SK-N-SH treated with all-trans-retinoic acid at 6 μM for 48 hours (cell line): Measurements from ENCODE around the gene FGB.

Source experiments
- ATAC-seq: fragments of 200-7000 bp; cut with Tn5 transposase; 3 replicates; pipeline ENCODE4 v1.9.1; 2020; ENCODE audit warnings: mild to moderate bottlenecking, moderate library complexity
- ARNTL ChIP-seq: fragments of 450-650 bp; formaldehyde crosslinking; IDR thresholded peaks from 2 replicates; pipeline ENCODE4 v1.5.0; 2020; ENCODE audit warnings: low read depth, mild to moderate bottlenecking, moderate library complexity, borderline replicate concordance
- BACH2 ChIP-seq: fragments of 250-450 bp; sonication (Bioruptor Pico); IDR thresholded peaks from 2 replicates; pipeline ENCODE4 v1.9.0; 2021; ENCODE audit warnings: mild to moderate bottlenecking, borderline replicate concordance
- CSDC2 ChIP-seq: fragments of 250-450 bp; sonication (Bioruptor Pico); IDR thresholded peaks from 2 replicates; pipeline ENCODE4 v1.5.0; 2020; ENCODE audit warnings: mild to moderate bottlenecking, moderate library complexity
- ESRRG ChIP-seq: fragments of 250-450 bp; sonication (Bioruptor Pico); IDR thresholded peaks from 2 replicates; pipeline ENCODE4 v1.6.1; 2021; ENCODE audit warnings: mild to moderate bottlenecking
- GLIS3 ChIP-seq: fragments of 250-450 bp; sonication (Bioruptor Pico); IDR thresholded peaks from 2 replicates; pipeline ENCODE4 v1.5.0; 2020; ENCODE audit warnings: mild to moderate bottlenecking, moderate library complexity
- ISL1 ChIP-seq: fragments of 250-450 bp; sonication (Bioruptor Pico); IDR thresholded peaks from 2 replicates; pipeline ENCODE4 v2.1.2; 2022; ENCODE audit warnings: mild to moderate bottlenecking, moderate library complexity
- PPARA ChIP-seq: fragments of 250-450 bp; sonication (Bioruptor Pico); IDR thresholded peaks from 2 replicates; pipeline ENCODE4 v1.5.0; 2020; ENCODE audit warnings: mild to moderate bottlenecking, borderline replicate concordance
- RARB ChIP-seq: fragments of 250-450 bp; sonication (Bioruptor Pico); IDR thresholded peaks from 2 replicates; pipeline ENCODE4 v1.8.0; 2021; ENCODE audit warnings: mild to moderate bottlenecking, moderate library complexity
- SNAI2 ChIP-seq: fragments of 250-450 bp; sonication (Bioruptor Pico); IDR thresholded peaks from 2 replicates; pipeline ENCODE4 v1.5.0; 2020; ENCODE audit warnings: mild to moderate bottlenecking, moderate library complexity
- TCF4 ChIP-seq: fragments of 250-450 bp; sonication (Bioruptor Pico); IDR thresholded peaks from 2 replicates; pipeline ENCODE4 v1.8.0; 2021; ENCODE audit warnings: mild to moderate bottlenecking, moderate library complexity, borderline replicate concordance
- ZC3H10 ChIP-seq: fragments of 250-450 bp; sonication (Bioruptor Pico); IDR thresholded peaks from 2 replicates; pipeline ENCODE4 v1.5.1; 2021; ENCODE audit warnings: mild to moderate bottlenecking, moderate library complexity
- ZFP3 ChIP-seq: fragments of 250-450 bp; sonication (Bioruptor Pico); IDR thresholded peaks from 2 replicates; pipeline ENCODE4 v1.5.0; 2020; ENCODE audit warnings: mild to moderate bottlenecking, moderate library complexity
- ZNF565 ChIP-seq: fragments of 450-650 bp; formaldehyde crosslinking; conservative IDR thresholded peaks from 2 replicates; pipeline ENCODE4 v1.5.0; 2020; ENCODE audit warnings: low read depth, mild to moderate bottlenecking, moderate library complexity
- ZNF70 ChIP-seq: fragments of 450-650 bp; formaldehyde crosslinking; IDR thresholded peaks from 2 replicates; pipeline ENCODE4 v1.5.0; 2020; ENCODE audit warnings: mild to moderate bottlenecking, moderate library complexity
- TF ChIP-seq, protein P1 (sequence below): fragments of 250-450 bp; sonication (Bioruptor Pico); IDR thresholded peaks from 2 replicates; pipeline ENCODE4 v1.5.1; 2021; ENCODE audit warnings: mild to moderate bottlenecking, moderate library complexity
- TF ChIP-seq, protein P2 (sequence below): fragments of 250-450 bp; sonication (Bioruptor Pico); IDR thresholded peaks from 2 replicates; pipeline ENCODE4 v1.8.0; 2021; ENCODE audit warnings: low read depth, mild to moderate bottlenecking, moderate library complexity, borderline replicate concordance
- TF ChIP-seq, protein P3 (sequence below): fragments of 250-450 bp; sonication (Bioruptor Pico); IDR thresholded peaks from 2 replicates; pipeline ENCODE4 v1.5.1; 2020; ENCODE audit warnings: low read depth, mild to moderate bottlenecking, moderate library complexity
- TF ChIP-seq, protein P4 (sequence below): fragments of 250-450 bp; sonication (Bioruptor Pico); IDR thresholded peaks from 2 replicates; pipeline ENCODE4 v1.8.0; 2020; ENCODE audit warnings: mild to moderate bottlenecking, moderate library complexity, borderline replicate concordance
- TF ChIP-seq, protein P5 (sequence below): fragments of 250-450 bp; sonication (Bioruptor Pico); IDR thresholded peaks from 2 replicates; pipeline ENCODE4 v1.5.0; 2020; ENCODE audit warnings: mild to moderate bottlenecking, moderate library complexity

Gene FGB

DNA sequence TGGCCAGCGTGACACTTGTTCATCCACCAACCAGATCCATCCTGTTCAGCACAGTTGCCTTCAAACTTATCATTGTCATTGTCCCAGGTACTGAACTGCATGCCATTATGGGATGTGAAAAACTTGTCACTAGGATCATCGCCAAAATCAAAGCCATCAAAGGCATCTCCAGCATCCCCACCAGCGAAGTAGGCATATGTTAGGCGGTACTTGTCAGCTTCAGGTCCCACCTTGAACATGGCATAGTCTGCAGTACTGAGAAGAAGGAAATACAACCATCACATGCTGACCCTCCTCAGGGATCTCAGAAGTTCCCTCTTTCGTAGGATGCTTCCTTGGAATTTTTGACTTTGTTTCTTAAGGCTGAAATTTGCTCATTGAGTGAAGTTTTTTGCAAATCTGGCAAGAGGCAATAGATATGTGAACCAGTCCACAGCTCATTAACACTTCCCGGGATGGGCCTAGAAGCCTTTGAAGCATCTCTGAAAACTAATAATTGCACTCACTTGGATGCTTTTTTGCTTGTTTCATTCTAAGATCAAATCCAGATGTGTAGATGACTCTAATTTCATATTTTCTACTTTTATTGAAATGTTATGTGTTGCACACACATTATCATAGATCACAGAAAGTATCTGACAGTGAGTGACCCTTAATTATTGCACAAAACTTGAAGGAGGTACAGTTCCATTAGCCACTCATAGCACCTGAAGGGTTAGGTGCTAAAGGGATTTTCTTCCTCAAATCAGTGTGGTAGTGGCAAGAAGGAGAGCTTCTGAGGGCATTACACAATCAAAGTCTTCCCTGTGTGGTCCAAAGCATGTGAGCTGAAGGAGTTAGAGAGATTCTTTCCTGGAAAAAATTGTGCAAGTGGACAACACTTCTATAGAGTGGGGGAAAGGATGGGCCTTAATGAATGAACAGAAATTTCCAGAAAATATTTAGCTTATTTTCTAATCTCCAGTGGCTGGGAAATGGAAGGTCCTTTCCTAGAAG lies 44.2 kb downstream of the FGB start:
- no peak for ATAC-seq

DNA sequence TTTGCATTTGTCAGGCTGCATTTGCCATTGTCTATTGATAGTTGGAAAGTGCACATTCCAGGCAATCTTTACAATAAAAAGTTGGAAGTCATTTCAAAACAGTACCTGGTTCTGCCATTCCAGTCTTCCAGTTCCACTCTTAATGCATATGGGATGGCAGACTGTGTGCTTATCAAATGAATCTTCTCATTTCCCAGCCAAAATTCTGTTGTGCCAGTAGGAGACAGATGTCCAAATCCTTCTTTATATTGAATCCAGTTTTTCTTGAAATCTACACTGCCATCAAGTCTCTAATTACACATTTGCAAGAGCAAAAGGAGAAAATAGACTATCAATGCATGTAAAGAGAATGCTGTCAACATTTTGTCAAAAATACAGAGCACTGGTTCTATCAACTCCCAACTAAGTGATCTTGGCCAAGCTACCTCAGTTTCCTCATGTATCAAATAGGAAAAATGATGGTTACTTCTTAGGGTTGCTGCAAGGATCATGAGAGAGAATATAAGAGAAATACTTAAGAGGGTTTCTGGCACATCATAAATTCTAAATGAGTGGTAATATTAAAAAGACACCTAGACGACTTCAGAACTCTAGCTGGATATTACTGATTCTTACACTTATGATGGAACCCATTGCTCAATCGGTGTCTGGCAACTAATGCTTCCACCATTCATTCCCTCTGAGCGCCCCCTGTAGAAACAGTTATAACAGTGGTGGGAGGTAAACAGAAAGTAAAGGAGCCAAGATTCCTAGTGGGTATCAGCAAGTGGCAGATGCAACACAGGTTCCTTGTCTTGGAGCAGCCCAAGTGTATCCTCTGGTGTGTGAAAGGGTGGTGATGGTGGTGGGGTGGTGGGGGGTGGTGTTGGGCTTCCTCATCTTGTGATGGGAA lies 45.8 kb downstream of the FGB start:
- ATAC-seq: no peak
- TF ChIP-seq, protein P1, sequence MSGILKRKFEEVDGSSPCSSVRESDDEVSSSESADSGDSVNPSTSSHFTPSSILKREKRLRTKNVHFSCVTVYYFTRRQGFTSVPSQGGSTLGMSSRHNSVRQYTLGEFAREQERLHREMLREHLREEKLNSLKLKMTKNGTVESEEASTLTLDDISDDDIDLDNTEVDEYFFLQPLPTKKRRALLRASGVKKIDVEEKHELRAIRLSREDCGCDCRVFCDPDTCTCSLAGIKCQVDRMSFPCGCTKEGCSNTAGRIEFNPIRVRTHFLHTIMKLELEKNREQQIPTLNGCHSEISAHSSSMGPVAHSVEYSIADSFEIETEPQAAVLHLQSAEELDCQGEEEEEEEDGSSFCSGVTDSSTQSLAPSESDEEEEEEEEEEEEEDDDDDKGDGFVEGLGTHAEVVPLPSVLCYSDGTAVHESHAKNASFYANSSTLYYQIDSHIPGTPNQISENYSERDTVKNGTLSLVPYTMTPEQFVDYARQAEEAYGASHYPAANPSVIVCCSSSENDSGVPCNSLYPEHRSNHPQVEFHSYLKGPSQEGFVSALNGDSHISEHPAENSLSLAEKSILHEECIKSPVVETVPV (CRISPR knock-in tag): no peak
- TF ChIP-seq ESRRG (CRISPR knock-in tag) (no peak), ZNF565 (CRISPR knock-in tag) (no peak), SNAI2 (CRISPR knock-in tag) (no peak)

More for the DNA sequence above, 44.2 kb downstream of the FGB start:
- TF ChIP-seq BACH2 (CRISPR knock-in tag) (no peak), ZC3H10 (no peak), CSDC2 (CRISPR knock-in tag) (no peak), RARB (no peak), TCF4 (CRISPR knock-in tag) (no peak)
- TF ChIP-seq, protein P1 (CRISPR knock-in tag): no peak
- TF ChIP-seq, all 23 proteins: peak for 0

DNA sequence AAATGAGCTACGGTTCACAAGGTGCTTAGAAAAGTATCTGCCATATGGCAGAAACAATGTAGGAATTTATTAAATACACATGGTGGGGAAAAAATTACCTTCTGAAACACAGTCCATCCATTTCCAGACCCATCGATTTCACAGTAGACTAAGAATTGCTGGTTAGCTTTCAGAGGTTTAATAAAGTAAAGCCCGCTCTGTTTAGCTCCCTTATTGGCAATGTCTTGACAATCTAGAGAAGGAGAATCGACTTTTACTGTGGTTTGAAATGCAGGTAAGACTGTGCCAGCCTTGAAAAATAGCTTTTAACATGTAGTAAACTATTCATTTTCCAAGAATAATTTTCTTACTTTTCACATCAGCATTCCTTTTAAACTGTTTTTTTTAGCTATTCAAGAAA lies 46.7 kb downstream of the FGB start:
- ATAC-seq: no peak
- TF ChIP-seq ISL1 (CRISPR knock-in tag) (no peak), ZNF70 (no peak), GLIS3 (CRISPR knock-in tag) (no peak), RARB (no peak), ZC3H10 (no peak), ZFP3 (CRISPR knock-in tag) (no peak), SNAI2 (CRISPR knock-in tag) (no peak), PPARA (no peak), ESRRG (CRISPR knock-in tag) (no peak), ZNF565 (CRISPR knock-in tag) (no peak), ARNTL (CRISPR knock-in tag) (no peak), TCF4 (CRISPR knock-in tag) (no peak), CSDC2 (CRISPR knock-in tag) (no peak)
- TF ChIP-seq, protein P2, sequence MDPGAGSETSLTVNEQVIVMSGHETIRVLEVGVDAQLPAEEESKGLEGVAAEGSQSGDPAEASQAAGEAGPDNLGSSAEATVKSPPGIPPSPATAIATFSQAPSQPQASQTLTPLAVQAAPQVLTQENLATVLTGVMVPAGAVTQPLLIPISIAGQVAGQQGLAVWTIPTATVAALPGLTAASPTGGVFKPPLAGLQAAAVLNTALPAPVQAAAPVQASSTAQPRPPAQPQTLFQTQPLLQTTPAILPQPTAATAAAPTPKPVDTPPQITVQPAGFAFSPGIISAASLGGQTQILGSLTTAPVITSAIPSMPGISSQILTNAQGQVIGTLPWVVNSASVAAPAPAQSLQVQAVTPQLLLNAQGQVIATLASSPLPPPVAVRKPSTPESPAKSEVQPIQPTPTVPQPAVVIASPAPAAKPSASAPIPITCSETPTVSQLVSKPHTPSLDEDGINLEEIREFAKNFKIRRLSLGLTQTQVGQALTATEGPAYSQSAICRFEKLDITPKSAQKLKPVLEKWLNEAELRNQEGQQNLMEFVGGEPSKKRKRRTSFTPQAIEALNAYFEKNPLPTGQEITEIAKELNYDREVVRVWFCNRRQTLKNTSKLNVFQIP (CRISPR knock-in tag): no peak
- TF ChIP-seq, protein P3, sequence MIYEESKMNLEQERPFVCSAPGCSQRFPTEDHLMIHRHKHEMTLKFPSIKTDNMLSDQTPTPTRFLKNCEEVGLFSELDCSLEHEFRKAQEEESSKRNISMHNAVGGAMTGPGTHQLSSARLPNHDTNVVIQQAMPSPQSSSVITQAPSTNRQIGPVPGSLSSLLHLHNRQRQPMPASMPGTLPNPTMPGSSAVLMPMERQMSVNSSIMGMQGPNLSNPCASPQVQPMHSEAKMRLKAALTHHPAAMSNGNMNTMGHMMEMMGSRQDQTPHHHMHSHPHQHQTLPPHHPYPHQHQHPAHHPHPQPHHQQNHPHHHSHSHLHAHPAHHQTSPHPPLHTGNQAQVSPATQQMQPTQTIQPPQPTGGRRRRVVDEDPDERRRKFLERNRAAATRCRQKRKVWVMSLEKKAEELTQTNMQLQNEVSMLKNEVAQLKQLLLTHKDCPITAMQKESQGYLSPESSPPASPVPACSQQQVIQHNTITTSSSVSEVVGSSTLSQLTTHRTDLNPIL (CRISPR knock-in tag): no peak
- TF ChIP-seq, protein P4, sequence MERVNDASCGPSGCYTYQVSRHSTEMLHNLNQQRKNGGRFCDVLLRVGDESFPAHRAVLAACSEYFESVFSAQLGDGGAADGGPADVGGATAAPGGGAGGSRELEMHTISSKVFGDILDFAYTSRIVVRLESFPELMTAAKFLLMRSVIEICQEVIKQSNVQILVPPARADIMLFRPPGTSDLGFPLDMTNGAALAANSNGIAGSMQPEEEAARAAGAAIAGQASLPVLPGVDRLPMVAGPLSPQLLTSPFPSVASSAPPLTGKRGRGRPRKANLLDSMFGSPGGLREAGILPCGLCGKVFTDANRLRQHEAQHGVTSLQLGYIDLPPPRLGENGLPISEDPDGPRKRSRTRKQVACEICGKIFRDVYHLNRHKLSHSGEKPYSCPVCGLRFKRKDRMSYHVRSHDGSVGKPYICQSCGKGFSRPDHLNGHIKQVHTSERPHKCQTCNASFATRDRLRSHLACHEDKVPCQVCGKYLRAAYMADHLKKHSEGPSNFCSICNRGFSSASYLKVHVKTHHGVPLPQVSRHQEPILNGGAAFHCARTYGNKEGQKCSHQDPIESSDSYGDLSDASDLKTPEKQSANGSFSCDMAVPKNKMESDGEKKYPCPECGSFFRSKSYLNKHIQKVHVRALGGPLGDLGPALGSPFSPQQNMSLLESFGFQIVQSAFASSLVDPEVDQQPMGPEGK (CRISPR knock-in tag): no peak
- TF ChIP-seq, protein P1 (CRISPR knock-in tag): no peak
- TF ChIP-seq, protein P5, sequence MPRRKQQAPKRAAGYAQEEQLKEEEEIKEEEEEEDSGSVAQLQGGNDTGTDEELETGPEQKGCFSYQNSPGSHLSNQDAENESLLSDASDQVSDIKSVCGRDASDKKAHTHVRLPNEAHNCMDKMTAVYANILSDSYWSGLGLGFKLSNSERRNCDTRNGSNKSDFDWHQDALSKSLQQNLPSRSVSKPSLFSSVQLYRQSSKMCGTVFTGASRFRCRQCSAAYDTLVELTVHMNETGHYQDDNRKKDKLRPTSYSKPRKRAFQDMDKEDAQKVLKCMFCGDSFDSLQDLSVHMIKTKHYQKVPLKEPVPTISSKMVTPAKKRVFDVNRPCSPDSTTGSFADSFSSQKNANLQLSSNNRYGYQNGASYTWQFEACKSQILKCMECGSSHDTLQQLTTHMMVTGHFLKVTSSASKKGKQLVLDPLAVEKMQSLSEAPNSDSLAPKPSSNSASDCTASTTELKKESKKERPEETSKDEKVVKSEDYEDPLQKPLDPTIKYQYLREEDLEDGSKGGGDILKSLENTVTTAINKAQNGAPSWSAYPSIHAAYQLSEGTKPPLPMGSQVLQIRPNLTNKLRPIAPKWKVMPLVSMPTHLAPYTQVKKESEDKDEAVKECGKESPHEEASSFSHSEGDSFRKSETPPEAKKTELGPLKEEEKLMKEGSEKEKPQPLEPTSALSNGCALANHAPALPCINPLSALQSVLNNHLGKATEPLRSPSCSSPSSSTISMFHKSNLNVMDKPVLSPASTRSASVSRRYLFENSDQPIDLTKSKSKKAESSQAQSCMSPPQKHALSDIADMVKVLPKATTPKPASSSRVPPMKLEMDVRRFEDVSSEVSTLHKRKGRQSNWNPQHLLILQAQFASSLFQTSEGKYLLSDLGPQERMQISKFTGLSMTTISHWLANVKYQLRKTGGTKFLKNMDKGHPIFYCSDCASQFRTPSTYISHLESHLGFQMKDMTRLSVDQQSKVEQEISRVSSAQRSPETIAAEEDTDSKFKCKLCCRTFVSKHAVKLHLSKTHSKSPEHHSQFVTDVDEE: no peak
